Body of pancreas (tissue), 4 donors: ENCODE measurements around the gene FERMT3. TPM values are rescaled to one million over a fixed set of nuclear protein-coding genes. Genes with fewer than 3 reads are reported as not detected.

ENCODE experiments used
- ATAC-seq: fragments of 150-250 bp; one replicate; pipeline ENCODE4 v1.9.1; 2016
- DNase-seq, 4 donors: peaks; one replicate each; pipeline ENCODE4 v3.0.0-alpha.2; 2019
- H3K27ac ChIP-seq, 4 donors: fragments of 200-600 bp; sonication (generic); 1 replicate in 3 of 4; 2 replicates in 1 of 4; pipeline versions ENCODE4 v1.5.1 to v1.6.1; 2016 to 2019; ENCODE audit warnings: mild to moderate bottlenecking in 1 of 4, mixed read lengths in 1 of 4, moderate library complexity in 1 of 4
- H3K27me3 ChIP-seq, 2 donors: fragments of 200-600 bp; sonication (generic); one replicate each; pipeline ENCODE4 v1.6.0; 2016; ENCODE audit warnings: mild to moderate bottlenecking in 1 of 2
- H3K36me3 ChIP-seq, 2 donors: fragments of 200-600 bp; sonication (generic); replicated peaks in 1 of 2; 2 replicates each; pipeline ENCODE4 v1.5.1; 2016; ENCODE audit warnings: low read depth in 2 of 2; ENCODE audit not compliant: insufficient read depth in 1 of 2
- H3K4me1 ChIP-seq: fragments of 200-600 bp; sonication (generic); one replicate; pipeline ENCODE4 v1.6.0; 2016
- H3K4me3 ChIP-seq, 2 donors: fragments of 200-600 bp; sonication (generic); 1 replicate in 1 of 2; 2 replicates in 1 of 2; pipeline ENCODE4 v1.5.1; 2016 to 2019
- H3K9me3 ChIP-seq, 3 donors: fragments of 200-600 bp; sonication (generic); 1 replicate in 2 of 3; 2 replicates in 1 of 3; pipeline ENCODE4 v1.5.1; 2016
- POLR2A ChIP-seq, 3 donors: fragments of 450-650 bp; IDR thresholded peaks; one replicate each; pipeline ENCODE4 v1.6.1; 2016; ENCODE audit warnings: antibody characterized with exemption in 3 of 3, mild to moderate bottlenecking in 2 of 3
- WGBS, 2 donors: methylation state at CpG; one replicate each; pipeline ENCODE4 v1.1.5; 2017; 5-methylcytosine and 5-hydroxymethylcytosine counted together
- intact Hi-C: fragments of 100-400 bp; cut with DNase I; formaldehyde crosslinking; loops from one replicate; pipeline ENCODE4 v1.15.1; 2023
- total RNA-seq, 2 donors: library from RNA; depleted of rRNA; stranded (reverse); fragments of >200 nt; gene quantifications; one replicate each; pipeline ENCODE4 v1.1.0, GENCODE V29; 2016
- TF ChIP-seq, protein P1 (sequence below), 7 experiments: fragments of 450-650 bp in 4 of 7; fragments of 200-600 bp in 3 of 7; sonication (generic) in 3 of 7; IDR thresholded peaks; one replicate each; pipeline ENCODE4 v1.5.1; 2016 to 2019; ENCODE audit warnings: antibody characterized with exemption in 7 of 7

The FERMT3 gene
- total RNA-seq, 2 donors from 2014 or later = 8.6 to 9.1 TPM

DNA sequence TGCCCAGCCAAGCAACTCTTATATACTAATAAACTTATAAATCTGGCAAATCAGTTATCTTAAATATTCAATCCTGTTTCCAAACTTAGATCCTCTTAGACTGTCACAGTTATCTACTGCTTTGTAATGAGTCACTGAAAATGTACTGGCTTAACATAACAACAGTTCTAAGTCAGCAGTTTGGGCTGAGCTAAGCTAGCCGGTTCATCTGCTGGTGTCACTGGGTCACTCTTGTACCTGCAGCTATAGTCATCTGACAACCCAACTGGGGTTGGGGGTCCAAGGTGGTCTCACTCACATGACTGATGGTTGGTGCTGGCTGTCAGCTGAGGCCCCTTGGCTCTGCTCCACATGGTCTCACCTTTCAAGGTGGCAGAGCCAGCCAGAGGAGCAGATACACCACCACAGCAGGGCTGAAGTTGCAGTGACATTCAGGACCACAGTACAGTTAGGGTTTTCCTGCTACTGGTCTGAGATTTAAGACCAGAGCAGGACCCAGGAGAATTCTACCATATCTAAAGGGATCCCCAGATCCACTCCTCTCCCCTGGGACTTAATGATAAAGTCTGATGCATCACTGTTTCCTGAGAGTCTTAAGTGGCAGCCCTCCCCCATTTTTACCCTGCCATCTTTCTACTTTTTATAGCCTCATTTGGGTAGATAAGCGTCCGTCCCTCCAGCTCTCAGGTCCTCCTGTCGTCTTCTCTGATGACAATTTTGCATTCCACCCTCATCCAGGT is 32.7 kb upstream of the FERMT3 start:
- DNase-seq (no peak), ATAC-seq (no peak)
- Histone ChIP-seq H3K27me3 (no peaks in the 10 kb centered on the region), H3K4me3 (no peak overlapping the region), H3K4me1 (no peaks in the 10 kb centered on the region), H3K9me3 (no peaks in the 10 kb centered on the region), H3K36me3 (no peaks in the 10 kb centered on the region), H3K27ac (no peak overlapping the region)
- TF ChIP-seq, protein P1, sequence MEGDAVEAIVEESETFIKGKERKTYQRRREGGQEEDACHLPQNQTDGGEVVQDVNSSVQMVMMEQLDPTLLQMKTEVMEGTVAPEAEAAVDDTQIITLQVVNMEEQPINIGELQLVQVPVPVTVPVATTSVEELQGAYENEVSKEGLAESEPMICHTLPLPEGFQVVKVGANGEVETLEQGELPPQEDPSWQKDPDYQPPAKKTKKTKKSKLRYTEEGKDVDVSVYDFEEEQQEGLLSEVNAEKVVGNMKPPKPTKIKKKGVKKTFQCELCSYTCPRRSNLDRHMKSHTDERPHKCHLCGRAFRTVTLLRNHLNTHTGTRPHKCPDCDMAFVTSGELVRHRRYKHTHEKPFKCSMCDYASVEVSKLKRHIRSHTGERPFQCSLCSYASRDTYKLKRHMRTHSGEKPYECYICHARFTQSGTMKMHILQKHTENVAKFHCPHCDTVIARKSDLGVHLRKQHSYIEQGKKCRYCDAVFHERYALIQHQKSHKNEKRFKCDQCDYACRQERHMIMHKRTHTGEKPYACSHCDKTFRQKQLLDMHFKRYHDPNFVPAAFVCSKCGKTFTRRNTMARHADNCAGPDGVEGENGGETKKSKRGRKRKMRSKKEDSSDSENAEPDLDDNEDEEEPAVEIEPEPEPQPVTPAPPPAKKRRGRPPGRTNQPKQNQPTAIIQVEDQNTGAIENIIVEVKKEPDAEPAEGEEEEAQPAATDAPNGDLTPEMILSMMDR (IDR thresholded peaks at IDR 0.05) = no peak
- no peak for TF ChIP-seq POLR2A (IDR thresholded peaks at IDR 0.05)
- WGBS, 2 donors = 94 to 96% methylated on average over 4 of the region's 4 CpGs
- intact Hi-C loops = no loop called here

DNA sequence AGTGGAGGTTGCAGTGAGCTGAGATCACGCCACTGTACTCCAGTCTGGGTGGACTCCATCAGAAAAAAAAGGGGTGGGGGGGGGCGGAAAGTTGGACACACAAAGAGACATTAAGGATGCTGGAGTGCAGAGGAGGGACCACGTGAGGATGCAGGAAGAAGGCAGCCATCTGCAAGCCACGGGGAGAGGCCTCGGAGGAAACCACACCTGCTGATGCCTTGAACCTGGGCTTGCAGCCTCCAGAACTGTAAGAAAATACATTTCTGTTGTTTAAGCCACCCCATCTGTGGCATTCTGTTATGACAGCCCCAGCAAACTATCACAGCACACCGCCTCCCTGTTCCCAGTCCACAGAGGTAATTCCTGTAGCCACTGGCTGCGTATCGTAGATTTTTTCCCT is 29.8 kb upstream of the FERMT3 start:
- no peak overlapping the region for H3K27ac ChIP-seq
- H3K36me3 ChIP-seq = no peaks in the 10 kb centered on the region
- ATAC-seq (no peak), DNase-seq (no peak)
- peaks cover 15% of the 10 kb centered on the region for H3K4me1 ChIP-seq
- TF ChIP-seq, protein P1 (IDR thresholded peaks at IDR 0.05) = no peak
- TF ChIP-seq POLR2A (IDR thresholded peaks at IDR 0.05) = no peak
- intact Hi-C loops = no loop called here
- WGBS, 2 donors = 88 to 94% methylated on average over 8 of the region's 8 CpGs
- H3K27me3 ChIP-seq = no peaks in the 10 kb centered on the region
- no peak overlapping the region for H3K4me3 ChIP-seq
- no peaks in the 10 kb centered on the region for H3K9me3 ChIP-seq

DNA sequence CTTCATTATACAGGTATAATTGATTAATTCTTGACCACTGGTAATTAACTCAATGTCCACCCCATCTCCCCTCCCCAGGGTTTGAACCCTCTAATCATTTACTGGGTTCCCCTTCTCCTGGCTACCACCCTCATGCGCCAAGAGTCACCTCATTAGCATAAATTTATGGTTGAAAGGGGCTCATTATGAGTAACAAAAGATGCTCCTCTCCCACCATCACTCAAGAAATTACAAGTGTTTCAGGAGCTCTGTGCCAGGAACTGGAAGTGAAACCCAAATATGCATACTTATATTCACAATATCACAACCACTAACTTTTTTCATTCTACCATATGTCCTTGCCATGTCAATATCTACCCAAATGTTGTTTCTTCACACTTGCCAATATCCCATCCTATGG is 28.3 kb upstream of the FERMT3 start:
- no peak for ATAC-seq

DNA sequence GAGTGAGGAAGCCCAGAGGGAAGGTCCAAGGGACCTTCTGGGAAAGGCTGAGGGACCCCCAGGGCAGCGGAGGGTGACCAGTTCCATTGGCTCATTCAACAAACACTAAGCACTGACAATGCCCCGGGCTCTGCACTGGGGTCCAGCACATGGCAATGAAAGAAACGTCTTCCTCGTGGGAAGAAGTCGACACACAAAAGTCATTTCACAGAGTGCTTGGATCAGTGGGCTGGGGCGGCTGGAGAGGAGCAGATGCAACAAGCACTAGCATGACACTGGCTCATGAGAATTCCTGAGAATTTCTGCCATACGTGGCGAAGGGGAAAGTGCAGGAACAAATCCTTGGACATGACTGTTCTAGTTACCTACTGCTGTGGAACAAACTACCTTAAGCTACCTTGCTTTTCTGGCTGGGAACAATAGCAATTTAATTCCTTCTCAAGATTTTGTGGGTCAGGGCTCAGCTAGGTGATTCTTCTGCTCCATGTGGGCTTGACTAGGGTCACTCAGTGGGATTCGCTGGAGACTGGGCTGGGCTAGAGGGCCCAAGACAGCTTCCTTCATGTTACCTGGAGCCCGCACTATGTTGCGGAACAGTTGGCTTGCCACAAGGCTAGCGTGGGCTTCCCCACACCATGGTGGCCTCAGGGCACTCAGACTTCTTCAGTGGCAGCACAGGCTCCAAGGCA is 27.4 kb upstream of the FERMT3 start:
- Histone ChIP-seq H3K27ac (no peak overlapping the region), H3K36me3 (no peaks in the 10 kb centered on the region), H3K4me3 (no peak overlapping the region), H3K9me3 (no peaks in the 10 kb centered on the region), H3K4me1 (peaks cover 38% of the 10 kb centered on the region), H3K27me3 (no peaks in the 10 kb centered on the region)
- TF ChIP-seq, protein P1 (IDR thresholded peaks at IDR 0.05) = no peak
- TF ChIP-seq POLR2A (IDR thresholded peaks at IDR 0.05) = no peak
- WGBS, 2 donors = 91 to 93% methylated on average over 10 to 12 of the region's 12 CpGs
- no peak for ATAC-seq
- no peak for DNase-seq
- intact Hi-C loops = no loop called here

More for the DNA sequence above, 28.3 kb upstream of the FERMT3 start:
- intact Hi-C loops = no loop called here
- H3K27ac ChIP-seq = no peak overlapping the region
- peaks cover 29% of the 10 kb centered on the region for H3K4me1 ChIP-seq
- TF ChIP-seq POLR2A (IDR thresholded peaks at IDR 0.05) = no peak
- TF ChIP-seq, protein P1 (IDR thresholded peaks at IDR 0.05) = no peak
- H3K27me3 ChIP-seq = no peaks in the 10 kb centered on the region
- H3K36me3 ChIP-seq = no peaks in the 10 kb centered on the region
- H3K4me3 ChIP-seq = no peak overlapping the region
- no peak for DNase-seq
- no peaks in the 10 kb centered on the region for H3K9me3 ChIP-seq
- 90 to 92% methylated on average over 1 of the region's 1 CpG for WGBS, 2 donors
